Measurements from ENCODE around the gene GPN1. TPM values are rescaled to one million over a fixed set of nuclear protein-coding genes. Genes with fewer than 3 reads are reported as not detected.
"Not testable (repeated sequence)": the region's sequence is repeated elsewhere in the genome, so short reads cannot be mapped to it uniquely, and the experiment has no call there.

Gene GPN1
- total RNA-seq, 1 donor from 2014 or later = 63.9 TPM

DNA sequence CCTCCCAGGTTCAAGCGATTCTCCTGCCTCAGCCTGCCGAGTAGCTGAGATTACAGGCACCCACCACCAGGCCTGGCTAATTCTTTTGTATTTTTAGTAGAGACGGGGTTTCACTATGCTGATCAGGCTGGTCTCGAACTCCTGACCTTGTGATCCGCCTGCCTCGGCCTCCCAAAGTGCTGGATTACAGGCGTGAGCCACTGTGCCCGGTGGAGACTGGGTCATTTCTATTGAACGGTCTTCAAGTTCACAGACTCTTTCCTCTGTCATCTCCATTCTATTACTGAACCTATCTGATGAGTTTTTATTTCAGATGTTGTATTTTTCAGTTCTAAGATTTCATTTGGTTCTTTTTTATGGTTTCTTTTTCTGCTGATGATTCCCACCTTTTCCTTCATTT is 33.4 kb upstream of the GPN1 start:
- not testable (repeated sequence) for H3K27ac Mint-ChIP-seq (ENCODE audit: unreplicated experiment); H3K27ac ChIP-seq (ENCODE audit: low read depth, low read length); H3K4me1 ChIP-seq (ENCODE audit: insufficient read depth, low read length); H2AFZ ChIP-seq (ENCODE audit: low read depth, low read length); H3K4me3 Mint-ChIP-seq (ENCODE audit: unreplicated experiment); H3K4me1 Mint-ChIP-seq (ENCODE audit: low read depth, unreplicated experiment); H3K27me3 ChIP-seq (ENCODE audit: insufficient read depth, low read length); H3K4me3 ChIP-seq (ENCODE audit: insufficient read depth, low read depth, low read length); H3K4me2 ChIP-seq (ENCODE audit: low read length); FAIRE-seq; H3K9me3 ChIP-seq (ENCODE audit: insufficient read depth, low read depth, low read length); H3K27me3 Mint-ChIP-seq (ENCODE audit: low read depth, unreplicated experiment); H3K9ac ChIP-seq (ENCODE audit: low read length); DNase-seq (ENCODE audit: low read depth)
- H3K36me3 Mint-ChIP-seq (ENCODE audit: low read depth, unreplicated experiment) = peaks cover 33% of the 10 kb centered on the region
- Histone ChIP-seq H3K79me2 (ENCODE audit: insufficient read depth, low read length) (peaks cover 95% of the 10 kb centered on the region), H4K20me1 (ENCODE audit: insufficient read depth, low read length) (peaks cover 68% of the 10 kb centered on the region), H3K36me3 (ENCODE audit: insufficient read depth, low read length) (peaks cover 11% of the 10 kb centered on the region)
- H3K9me3 Mint-ChIP-seq (ENCODE audit: unreplicated experiment) = peaks cover 27% of the 10 kb centered on the region

DNA sequence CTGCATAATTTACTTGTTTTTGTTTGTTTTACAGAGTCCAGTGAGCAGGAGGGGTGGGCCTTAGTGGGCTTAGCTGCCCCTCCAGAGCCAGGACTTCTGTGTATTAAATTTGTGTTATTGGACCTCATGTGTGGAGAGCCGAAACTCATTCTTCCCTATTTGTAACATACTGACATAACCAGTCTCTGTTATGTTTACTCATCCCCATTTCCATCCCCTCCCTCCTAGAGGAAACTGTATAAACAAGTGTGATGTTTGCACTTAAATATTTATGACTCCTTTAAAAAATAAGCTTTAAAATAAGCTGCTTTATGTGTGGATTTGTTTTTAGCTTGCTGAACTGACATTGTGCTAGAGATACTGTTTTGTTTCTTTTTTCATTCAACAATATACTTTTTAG is 32.2 kb upstream of the GPN1 start:
- peaks cover 13% of the 10 kb centered on the region for H3K36me3 ChIP-seq (ENCODE audit: insufficient read depth, low read length)
- H3K79me2 ChIP-seq (ENCODE audit: insufficient read depth, low read length) = peaks cover 94% of the 10 kb centered on the region
- peaks cover 24% of the 10 kb centered on the region for H3K9me3 Mint-ChIP-seq (ENCODE audit: unreplicated experiment)
- FAIRE-seq (no peak), DNase-seq (ENCODE audit: low read depth) (no peak)
- no peak overlapping the region for H3K4me3 ChIP-seq (ENCODE audit: insufficient read depth, low read depth, low read length)
- H3K9me3 ChIP-seq (ENCODE audit: insufficient read depth, low read depth, low read length) = no peaks in the 10 kb centered on the region
- H4K20me1 ChIP-seq (ENCODE audit: insufficient read depth, low read length) = peaks cover 65% of the 10 kb centered on the region
- no peak overlapping the region for H3K27ac ChIP-seq (ENCODE audit: low read depth, low read length)
- H3K4me1 Mint-ChIP-seq (ENCODE audit: low read depth, unreplicated experiment) = no peaks in the 10 kb centered on the region
- no peak overlapping the region for H2AFZ ChIP-seq (ENCODE audit: low read depth, low read length)
- no peak overlapping the region for H3K4me3 Mint-ChIP-seq (ENCODE audit: unreplicated experiment)
- no peaks in the 10 kb centered on the region for H3K27me3 ChIP-seq (ENCODE audit: insufficient read depth, low read length)
- H3K27me3 Mint-ChIP-seq (ENCODE audit: low read depth, unreplicated experiment) = no peaks in the 10 kb centered on the region
- peaks cover 36% of the 10 kb centered on the region for H3K36me3 Mint-ChIP-seq (ENCODE audit: low read depth, unreplicated experiment)
- no peak overlapping the region for H3K4me2 ChIP-seq (ENCODE audit: low read length)
- H3K9ac ChIP-seq (ENCODE audit: low read length) = no peak overlapping the region
- TF ChIP-seq, protein P1, sequence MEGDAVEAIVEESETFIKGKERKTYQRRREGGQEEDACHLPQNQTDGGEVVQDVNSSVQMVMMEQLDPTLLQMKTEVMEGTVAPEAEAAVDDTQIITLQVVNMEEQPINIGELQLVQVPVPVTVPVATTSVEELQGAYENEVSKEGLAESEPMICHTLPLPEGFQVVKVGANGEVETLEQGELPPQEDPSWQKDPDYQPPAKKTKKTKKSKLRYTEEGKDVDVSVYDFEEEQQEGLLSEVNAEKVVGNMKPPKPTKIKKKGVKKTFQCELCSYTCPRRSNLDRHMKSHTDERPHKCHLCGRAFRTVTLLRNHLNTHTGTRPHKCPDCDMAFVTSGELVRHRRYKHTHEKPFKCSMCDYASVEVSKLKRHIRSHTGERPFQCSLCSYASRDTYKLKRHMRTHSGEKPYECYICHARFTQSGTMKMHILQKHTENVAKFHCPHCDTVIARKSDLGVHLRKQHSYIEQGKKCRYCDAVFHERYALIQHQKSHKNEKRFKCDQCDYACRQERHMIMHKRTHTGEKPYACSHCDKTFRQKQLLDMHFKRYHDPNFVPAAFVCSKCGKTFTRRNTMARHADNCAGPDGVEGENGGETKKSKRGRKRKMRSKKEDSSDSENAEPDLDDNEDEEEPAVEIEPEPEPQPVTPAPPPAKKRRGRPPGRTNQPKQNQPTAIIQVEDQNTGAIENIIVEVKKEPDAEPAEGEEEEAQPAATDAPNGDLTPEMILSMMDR (IDR thresholded peaks at IDR 0.05; ENCODE audit: insufficient read depth, low read depth, low read length) = no peak
- TF ChIP-seq EZH2 (IDR thresholded peaks at IDR 0.05; ENCODE audit: insufficient read depth, low read length) = no peak
- no peak overlapping the region for H3K27ac Mint-ChIP-seq (ENCODE audit: unreplicated experiment)
- H3K4me1 ChIP-seq (ENCODE audit: insufficient read depth, low read length) = no peaks in the 10 kb centered on the region

DNA sequence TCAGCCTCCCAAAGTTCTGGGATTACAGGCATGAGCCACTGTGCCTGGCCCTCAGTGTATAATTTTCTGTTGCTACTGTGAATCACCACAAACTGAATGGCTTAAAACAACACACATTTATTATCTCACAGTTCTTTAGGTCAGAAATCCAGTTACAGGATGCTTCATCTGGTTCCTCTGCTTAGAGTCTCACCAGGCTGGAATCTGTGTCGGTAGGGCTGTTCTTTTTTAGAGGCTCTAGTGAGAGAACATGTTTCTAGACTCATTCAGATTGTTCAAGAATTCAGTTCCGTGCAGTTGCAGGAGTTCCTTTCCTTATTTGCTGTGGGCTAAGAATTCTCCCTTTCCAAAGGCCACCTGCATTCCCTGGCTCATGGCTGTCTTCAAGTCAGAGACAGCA is 22.2 kb upstream of the GPN1 start:
- peaks cover 21% of the 10 kb centered on the region for H3K36me3 Mint-ChIP-seq (ENCODE audit: low read depth, unreplicated experiment)
- Histone ChIP-seq H4K20me1 (ENCODE audit: insufficient read depth, low read length) (peaks cover 18% of the 10 kb centered on the region), H3K4me3 (ENCODE audit: insufficient read depth, low read depth, low read length) (no peak overlapping the region), H3K4me2 (ENCODE audit: low read length) (peak overlapping the region; percentile 5), H3K79me2 (ENCODE audit: insufficient read depth, low read length) (peaks cover 33% of the 10 kb centered on the region), H3K9me3 (ENCODE audit: insufficient read depth, low read depth, low read length) (no peaks in the 10 kb centered on the region), H3K27me3 (ENCODE audit: insufficient read depth, low read length) (no peaks in the 10 kb centered on the region), H3K36me3 (ENCODE audit: insufficient read depth, low read length) (peaks cover 26% of the 10 kb centered on the region), H2AFZ (ENCODE audit: low read depth, low read length) (no peak overlapping the region), H3K4me1 (ENCODE audit: insufficient read depth, low read length) (no peaks in the 10 kb centered on the region), H3K27ac (ENCODE audit: low read depth, low read length) (peak overlapping the region; percentile 54), H3K9ac (ENCODE audit: low read length) (peak overlapping the region; percentile 14)
- no peak overlapping the region for H3K27ac Mint-ChIP-seq (ENCODE audit: unreplicated experiment)
- no peaks in the 10 kb centered on the region for H3K9me3 Mint-ChIP-seq (ENCODE audit: unreplicated experiment)
- no peak for FAIRE-seq
- peaks cover 2% of the 10 kb centered on the region for H3K4me1 Mint-ChIP-seq (ENCODE audit: low read depth, unreplicated experiment)
- H3K4me3 Mint-ChIP-seq (ENCODE audit: unreplicated experiment) = no peak overlapping the region
- no peaks in the 10 kb centered on the region for H3K27me3 Mint-ChIP-seq (ENCODE audit: low read depth, unreplicated experiment)
- DNase-seq (ENCODE audit: low read depth) = peak; percentile 51
- TF ChIP-seq EZH2 (IDR thresholded peaks at IDR 0.05; ENCODE audit: insufficient read depth, low read length) = no peak
- TF ChIP-seq, protein P1 (IDR thresholded peaks at IDR 0.05; ENCODE audit: insufficient read depth, low read depth, low read length) = no peak
